ENCODE measurements around the gene CX3CL1.

CX3CL1 gene

GRCh38 chr16:57407521-57408353 lies 35.4 kb downstream of the CX3CL1 start:
- FAIRE-seq = no peak

DNA sequence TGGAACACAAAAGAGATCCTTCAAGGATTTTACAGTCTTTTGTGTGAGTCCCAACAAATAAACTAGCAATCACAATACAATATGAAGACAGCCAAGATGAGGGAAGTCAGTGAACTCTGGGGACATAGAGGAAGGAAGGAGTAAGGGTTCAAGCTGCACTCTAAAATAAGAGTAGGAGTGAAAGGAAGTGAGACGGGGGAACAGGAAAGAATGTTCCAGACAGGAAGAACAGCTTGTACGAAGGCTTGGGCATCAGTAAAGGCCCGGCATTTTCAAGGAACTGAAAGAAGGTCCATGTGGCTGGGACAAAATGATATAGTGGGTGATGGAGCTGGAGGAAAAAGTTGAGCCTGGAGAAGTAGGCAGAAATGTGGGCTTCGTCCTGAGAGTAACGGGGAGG lies 36.8 kb downstream of the CX3CL1 start:
- FAIRE-seq = no peak

DNA sequence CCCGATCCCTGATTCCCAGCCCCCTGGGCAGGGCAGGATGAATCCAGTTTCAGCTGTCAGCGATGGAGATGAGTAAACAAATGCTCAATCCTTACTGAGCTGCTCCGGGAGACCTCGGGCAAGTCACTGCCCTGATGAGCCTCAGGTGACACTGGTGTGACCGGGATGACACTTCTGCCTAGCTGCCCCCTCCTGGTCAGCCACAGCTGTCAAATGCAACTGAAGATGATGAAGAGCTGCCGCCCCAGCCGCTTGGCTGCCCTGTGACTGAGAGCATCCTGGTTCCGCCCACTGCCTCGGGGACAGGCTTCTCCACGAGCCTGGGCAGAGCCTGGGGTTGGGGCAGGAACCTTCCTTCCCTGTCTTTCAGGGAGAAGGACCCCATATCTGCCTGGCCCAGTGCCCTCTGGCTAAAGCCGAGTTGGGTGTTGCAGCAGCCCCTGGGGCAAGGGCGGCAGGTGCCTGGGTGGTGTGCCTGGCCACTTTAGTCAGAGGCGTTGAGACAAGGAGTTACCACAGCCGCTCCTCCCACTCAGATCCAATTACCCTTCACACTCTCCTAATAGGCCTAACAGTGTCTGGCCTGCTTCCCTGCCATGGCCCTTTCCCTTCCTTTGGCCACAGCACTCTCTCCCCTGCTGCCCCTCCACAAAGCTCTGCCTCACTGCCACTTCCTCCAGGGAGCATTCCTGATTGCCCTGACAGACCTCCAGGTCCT lies 37.7 kb downstream of the CX3CL1 start:
- FAIRE-seq = no peak

- no peak for FAIRE-seq
Observed at GRCh38 chr16:57411362-57411976, 39.2 kb downstream of the CX3CL1 start.

- FAIRE-seq = no peak
Observed at GRCh38 chr16:57412584-57412983, 40.3 kb downstream of the CX3CL1 start.

DNA sequence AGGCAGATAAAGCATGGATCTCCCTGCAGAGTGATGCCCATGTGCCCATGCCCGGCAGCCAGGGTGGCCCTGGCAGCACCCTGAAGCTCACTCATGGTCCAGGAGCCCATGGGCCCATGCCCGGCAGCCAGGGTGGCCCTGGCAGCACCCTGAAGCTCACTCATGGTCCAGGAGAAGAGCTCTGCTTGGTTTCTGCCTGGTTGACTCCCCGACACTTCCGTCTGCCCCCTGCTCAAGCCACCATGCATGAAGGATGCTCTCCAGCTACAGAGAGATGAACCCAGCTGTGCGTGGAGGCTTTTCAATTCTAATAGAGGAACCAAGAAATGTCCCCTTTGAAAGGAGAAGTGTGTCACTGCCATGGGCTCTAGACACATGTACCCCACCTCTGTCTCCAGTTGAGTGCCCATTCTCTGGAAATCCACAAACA lies 41.0 kb downstream of the CX3CL1 start:
- FAIRE-seq = no peak

DNA sequence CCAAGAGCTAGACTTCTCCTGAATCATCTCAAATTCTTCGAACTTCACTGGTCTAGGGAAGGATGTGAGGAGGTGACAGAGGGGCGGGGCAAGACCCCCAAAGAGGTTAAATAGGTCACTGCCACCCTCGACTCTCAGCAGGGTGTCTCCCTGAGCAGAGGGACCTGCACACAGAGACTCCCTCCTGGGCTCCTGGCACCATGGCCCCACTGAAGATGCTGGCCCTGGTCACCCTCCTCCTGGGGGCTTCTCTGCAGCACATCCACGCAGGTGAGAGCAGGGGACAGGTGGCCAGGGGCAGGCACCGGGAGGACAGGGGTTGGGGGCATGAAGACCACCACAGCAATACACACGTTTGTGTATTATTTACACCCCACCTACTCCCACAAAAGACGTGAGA lies 41.4 kb downstream of the CX3CL1 start:
- FAIRE-seq = no peak

DNA sequence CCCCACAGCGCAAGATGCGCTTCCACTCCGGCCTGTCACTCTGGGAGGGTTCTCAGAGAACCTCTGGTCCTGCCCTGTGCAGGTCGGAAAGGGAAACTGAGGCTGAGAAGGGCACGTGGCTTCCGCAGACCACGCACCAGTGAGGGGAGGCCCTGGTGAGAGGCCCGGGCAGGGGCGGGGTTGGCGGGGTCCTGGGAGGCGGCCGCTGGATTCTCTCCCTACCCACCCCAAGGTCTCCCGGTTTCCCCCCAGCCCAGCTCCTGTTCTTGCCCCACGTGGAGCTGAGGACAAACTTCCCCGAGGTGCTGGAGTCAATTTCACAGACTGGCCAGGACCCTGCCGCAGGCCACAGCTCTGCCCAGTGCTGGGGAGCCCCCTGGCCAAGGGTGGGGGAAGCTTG lies 43.8 kb downstream of the CX3CL1 start:
- no peak for FAIRE-seq

DNA sequence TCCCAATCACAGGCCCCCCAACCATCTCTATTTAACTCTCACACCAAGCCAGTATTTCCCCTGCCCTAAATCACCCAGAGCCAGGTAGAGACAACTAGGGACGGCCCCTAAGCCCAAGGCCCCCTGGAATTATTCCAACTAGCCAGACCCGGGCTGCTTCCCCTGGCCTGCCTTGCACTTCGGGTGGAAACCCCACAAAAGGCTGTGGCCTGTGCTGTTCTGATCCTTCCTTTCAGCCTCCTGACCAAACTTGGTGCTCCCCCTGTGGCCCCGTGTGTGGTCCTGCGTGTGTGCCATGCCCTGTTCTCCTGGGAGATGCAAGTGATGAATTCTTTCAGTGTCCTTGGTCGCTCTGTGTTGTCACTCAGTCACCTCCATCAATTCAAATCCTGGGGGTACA lies 47.2 kb downstream of the CX3CL1 start:
- FAIRE-seq = no peak

DNA sequence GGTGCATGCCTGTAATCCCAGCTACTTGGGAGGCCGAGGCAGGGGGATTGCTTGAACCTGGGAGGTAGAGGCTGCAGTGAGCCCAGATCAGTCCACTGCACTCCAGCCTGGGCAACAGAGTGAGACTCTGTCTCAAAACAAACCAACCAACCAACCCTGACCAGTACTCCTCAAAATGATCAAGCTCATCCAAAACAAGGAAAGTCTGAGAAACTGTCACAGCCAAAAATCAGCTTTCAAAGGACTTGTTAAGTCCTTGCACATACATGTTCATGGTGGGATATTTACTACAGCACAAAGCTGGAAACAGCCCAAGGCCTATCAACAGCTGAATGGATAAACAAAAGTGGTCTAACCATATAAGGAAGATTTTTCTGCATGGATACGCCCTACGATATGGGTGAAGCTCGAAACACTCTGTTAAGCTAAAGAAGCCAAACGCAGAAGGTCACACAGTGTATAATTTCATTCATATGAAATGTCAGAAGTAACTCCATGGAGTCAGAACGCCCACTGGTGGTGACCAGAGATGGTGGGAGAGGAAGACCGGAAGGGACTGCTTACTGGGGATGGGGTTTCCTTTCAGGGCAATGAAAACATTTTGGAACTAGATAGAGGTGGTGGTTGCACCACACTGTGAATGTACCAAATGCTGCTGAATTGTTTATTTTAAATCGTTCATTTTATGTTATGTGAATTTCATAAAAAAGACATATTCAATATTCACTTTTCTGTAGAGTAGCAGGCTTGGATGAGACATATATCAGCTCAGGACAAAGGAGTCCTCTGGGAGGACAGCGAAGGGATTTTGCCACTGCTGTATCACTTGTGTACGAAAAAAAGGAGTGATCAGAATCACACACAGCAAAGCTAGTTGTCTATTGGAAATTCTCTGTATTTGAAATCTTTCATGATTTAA lies 50.0 kb downstream of the CX3CL1 start:
- no peak for FAIRE-seq

- no peak for FAIRE-seq
Observed at GRCh38 chr16:57423152-57423551, 50.9 kb downstream of the CX3CL1 start.

DNA sequence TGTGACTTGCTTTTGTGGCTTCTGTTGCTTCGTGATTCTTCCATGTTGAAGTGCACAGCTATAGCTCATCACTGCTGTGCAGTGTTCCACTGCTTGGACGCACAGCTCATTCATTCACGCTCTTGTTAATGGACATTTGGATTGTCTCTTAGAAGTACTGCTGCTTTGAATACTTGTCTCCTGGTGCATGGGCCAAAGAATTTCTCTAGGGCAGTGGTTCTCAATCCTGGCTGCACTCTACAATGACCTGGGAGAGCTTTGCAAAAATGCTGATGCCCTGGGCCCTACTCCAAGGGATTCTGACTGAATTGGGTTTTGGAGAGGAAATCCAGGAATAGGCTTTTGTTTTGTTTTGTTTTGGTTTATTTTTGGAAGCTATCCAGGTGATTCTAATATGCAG lies 52.3 kb downstream of the CX3CL1 start:
- no peak for FAIRE-seq

DNA sequence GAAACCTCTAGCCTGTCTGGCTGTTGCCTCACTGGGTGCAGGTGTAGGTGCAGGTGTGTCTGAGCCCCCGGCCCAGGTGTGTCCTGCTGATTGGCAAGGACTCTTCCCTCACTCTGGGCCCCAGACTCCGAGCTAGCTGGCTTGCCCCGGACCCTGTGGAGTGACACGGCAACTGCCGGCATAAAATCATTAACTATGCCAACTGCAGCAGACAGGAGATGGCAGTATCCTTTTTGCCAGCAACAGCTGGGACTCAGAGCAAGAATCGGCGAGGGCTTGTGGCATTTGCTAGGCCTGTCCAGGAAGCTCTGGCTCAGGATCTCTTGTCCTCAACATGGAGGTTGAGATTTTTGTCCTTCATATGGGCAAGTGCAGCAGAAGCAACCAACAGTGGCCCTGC lies 54.1 kb downstream of the CX3CL1 start:
- no peak for FAIRE-seq

GRCh38 chr16:57427307-57427706 lies 55.0 kb downstream of the CX3CL1 start:
- FAIRE-seq = no peak

DNA sequence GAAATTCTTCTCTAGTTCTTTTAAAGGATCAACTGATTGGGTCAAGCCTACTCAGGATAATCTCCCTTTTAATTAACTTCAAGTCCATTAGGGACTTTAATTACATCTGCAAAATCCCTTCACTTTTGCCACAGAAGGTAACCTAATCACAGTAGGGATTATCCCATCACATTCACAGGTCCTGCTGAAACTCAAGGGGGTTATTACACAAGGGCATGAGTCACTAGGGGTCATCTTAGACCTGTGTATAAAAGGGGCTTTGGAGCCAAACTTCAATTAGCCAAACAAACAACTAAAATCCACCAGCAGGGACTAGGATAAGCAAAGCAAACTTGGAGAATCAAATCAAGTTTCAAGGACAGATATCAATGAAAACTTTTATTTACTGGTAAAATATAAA lies 55.5 kb downstream of the CX3CL1 start:
- no peak for FAIRE-seq

DNA sequence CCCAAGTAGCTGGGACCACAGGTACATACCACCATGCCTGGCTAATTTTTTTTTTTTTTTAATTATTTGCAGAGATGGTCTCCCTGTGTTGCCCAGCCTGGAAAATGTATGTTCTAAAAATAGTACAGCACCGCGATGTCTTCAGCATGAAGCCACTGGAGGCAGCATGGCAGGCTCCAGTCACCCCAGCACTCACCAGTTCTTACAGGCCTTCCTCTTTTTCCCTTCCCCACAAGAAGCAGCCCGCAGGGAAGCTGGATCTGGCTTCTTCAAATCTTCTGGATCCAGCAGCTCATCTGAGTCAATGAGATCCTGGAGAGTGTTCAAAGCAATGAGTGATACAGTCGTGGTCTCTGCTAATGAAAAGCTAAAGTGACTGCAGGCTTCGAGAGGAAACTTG lies 58.7 kb downstream of the CX3CL1 start:
- no peak for FAIRE-seq

GRCh38 chr16:57432505-57432904 lies 60.2 kb downstream of the CX3CL1 start:
- no peak for FAIRE-seq

DNA sequence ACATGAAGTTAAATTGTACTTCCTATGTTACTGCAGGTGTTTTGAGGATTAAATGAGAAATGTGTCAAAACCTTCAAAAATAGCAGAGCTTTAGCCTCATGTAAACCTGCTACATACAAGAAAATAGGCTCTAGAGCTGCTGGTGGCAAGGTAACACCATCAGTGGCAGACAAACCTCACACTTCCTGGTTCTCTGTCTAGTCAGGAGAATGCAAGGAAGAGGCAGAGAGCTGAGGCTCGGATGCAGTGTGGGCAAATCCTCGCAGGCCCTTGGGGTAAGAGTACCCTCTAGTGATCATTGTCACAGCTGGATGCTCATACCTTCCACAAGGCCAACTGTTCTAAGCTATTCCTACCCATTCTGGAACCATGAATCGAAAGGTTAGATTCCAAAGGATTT lies 60.7 kb downstream of the CX3CL1 start:
- FAIRE-seq = no peak

DNA sequence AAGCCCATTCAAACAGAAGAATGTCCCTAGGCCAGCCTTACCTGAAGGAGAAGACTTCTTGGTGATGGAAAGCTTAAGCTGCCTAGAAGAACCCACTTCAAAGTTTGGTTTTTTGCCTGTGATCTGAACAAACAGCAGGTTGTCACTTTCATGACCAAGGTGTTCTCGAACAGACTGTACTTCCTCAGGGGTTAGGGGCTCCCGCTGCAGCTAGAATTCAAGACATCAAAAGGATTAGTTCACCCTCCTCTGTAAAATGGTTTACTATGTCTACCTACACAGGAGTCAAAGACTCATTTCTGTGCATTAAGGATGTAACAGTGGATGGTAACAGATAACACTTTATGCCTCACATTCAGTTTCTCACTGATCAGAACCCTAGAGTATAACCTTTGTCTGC lies 61.7 kb downstream of the CX3CL1 start:
- FAIRE-seq = no peak

All from islet of Langerhans (tissue), 1 donor.